AG04449 (cell line): ENCODE measurements around the gene MAVS.

Experiments used
- CTCF ChIA-PET: fragments of 350-600 bp; formaldehyde crosslinking; extraction: SDS; loops from one replicate; lab custom pipeline; 2021; ENCODE audit warnings: antibody characterized with exemption; lab: Yijun Ruan, JAX
- POLR2A ChIA-PET: fragments of 400-600, 350-600 bp; formaldehyde crosslinking; extraction: SDS; loops from one replicate; lab custom pipeline; 2020; ENCODE audit warnings: antibody characterized with exemption, inconsistent platforms; lab: Yijun Ruan, JAX
- DNase-seq: peaks from one replicate; pipeline ENCODE4 v3.0.0-alpha.2; 2010; ENCODE audit warnings: low read depth, low spot score
- H3K4me3 ChIP-seq: 2 replicates; pipeline ENCODE4 v1.5.1; 2011; ENCODE audit warnings: low read depth, mild to moderate bottlenecking, control low read depth, low read length
- TF ChIP-seq, protein P1 (sequence below): IDR thresholded peaks from one replicate; pipeline ENCODE4 v1.5.1; 2011; ENCODE audit warnings: mild to moderate bottlenecking, moderate library complexity, low read length, control low read depth, inconsistent platforms; ENCODE audit not compliant: insufficient read depth; ENCODE audit errors: missing control alignments

Gene MAVS

DNA sequence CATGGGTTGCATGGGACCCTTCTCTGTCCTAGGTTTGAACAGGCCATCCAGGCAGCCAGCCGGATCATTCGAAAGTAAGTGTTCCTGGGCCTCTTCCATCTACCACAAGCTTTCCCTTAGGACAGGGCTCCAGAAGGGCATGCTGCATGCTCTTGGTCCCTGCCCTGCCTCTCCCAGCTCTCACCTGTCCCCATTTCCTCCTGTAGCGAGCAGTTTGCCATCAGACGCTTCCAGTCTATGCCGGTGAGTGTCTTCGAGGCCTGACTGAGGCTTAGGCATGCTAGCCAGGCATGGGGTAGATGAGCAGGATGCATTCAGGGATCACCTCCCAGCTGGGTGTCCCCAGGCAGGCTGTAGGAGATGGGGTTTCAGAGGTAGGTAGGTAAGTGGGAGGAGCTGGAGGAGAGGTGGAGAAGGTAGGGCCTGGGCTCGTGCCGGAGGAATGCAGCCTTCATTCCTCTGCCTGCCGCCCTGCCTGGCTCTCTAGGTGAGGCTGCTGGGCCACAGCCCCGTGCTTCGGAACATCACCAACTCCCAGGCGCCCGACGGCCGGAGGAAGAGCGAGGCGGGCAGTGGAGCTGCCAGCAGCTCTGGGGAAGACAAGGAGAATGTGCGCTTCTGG is 46.3 kb upstream of the MAVS start:
- TF ChIP-seq, protein P1, sequence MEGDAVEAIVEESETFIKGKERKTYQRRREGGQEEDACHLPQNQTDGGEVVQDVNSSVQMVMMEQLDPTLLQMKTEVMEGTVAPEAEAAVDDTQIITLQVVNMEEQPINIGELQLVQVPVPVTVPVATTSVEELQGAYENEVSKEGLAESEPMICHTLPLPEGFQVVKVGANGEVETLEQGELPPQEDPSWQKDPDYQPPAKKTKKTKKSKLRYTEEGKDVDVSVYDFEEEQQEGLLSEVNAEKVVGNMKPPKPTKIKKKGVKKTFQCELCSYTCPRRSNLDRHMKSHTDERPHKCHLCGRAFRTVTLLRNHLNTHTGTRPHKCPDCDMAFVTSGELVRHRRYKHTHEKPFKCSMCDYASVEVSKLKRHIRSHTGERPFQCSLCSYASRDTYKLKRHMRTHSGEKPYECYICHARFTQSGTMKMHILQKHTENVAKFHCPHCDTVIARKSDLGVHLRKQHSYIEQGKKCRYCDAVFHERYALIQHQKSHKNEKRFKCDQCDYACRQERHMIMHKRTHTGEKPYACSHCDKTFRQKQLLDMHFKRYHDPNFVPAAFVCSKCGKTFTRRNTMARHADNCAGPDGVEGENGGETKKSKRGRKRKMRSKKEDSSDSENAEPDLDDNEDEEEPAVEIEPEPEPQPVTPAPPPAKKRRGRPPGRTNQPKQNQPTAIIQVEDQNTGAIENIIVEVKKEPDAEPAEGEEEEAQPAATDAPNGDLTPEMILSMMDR = no peak
- ChIA-PET POLR2A (interaction anchor here (1.4 kb wide), 1 partner anchor 18 kb away, joined by 3 read pairs; no protein-coding TSS in a partner anchor), CTCF (interaction anchor here (1.2 to 4.3 kb wide), 5 partner anchors 13 to 123 kb away, joined by 3 to 40 read pairs (median 6); partner anchors contain the start of gene AP5S1)
- H3K4me3 ChIP-seq = no peak overlapping the region
- no peak for DNase-seq

DNA sequence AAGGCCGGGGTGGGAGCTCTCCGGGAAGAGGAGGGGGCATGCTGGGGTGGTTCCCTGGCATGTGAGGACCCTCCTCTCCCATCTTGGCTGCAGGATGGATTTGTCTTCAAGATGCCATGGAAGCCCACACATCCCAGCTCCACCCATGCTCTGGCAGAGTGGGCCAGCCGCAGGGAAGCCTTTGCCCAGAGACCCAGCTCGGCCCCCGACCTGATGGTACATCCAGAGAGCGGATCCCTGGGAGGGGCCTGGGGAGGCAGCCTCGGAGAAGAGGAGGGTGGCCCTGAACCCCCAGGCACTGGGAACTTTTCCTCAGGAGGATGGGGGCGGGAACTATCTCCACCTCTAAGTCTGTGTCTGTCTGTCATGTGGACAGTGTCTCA is 45.8 kb upstream of the MAVS start:
- no peak overlapping the region for H3K4me3 ChIP-seq
- no peak for DNase-seq
- CTCF ChIA-PET = interaction anchor here (1.2 to 4.3 kb wide), 5 partner anchors 13 to 124 kb away, joined by 3 to 40 read pairs (median 6); partner anchors contain the start of gene AP5S1
- POLR2A ChIA-PET = interaction anchor here (1.4 kb wide), 1 partner anchor 17 kb away, joined by 3 read pairs; no protein-coding TSS in a partner anchor
- TF ChIP-seq, protein P1 = no peak

GRCh38 chr20:3801299-3801698 is 45.3 kb upstream of the MAVS start:
- DNase-seq = no peak
- POLR2A ChIA-PET = interaction anchor here (1.4 kb wide), 1 partner anchor 17 kb away, joined by 3 read pairs; no protein-coding TSS in a partner anchor
- TF ChIP-seq, protein P1 = no peak
- H3K4me3 ChIP-seq = no peak overlapping the region
- CTCF ChIA-PET = interaction anchor here (0.7 to 4.3 kb wide), 6 partner anchors 13 to 124 kb away, joined by 3 to 40 read pairs (median 5); partner anchors contain the start of gene AP5S1

- POLR2A ChIA-PET = no interaction called here
- DNase-seq = no peak
- CTCF ChIA-PET = interaction anchor here (0.7 to 4.3 kb wide), 3 partner anchors 14 to 125 kb away, joined by 4 to 40 read pairs (median 6); partner anchors contain the start of gene AP5S1
- TF ChIP-seq, protein P1 = no peak
- H3K4me3 ChIP-seq = no peak overlapping the region
Observed at GRCh38 chr20:3801846-3802245, 44.8 kb upstream of the MAVS start.

- CTCF ChIA-PET = interaction anchor here (1.5 to 2.2 kb wide), 2 partner anchors 16 to 125 kb away, joined by 6 to 9 read pairs; partner anchors contain the start of gene AP5S1
- H3K4me3 ChIP-seq = no peak overlapping the region
- POLR2A ChIA-PET = no interaction called here
- no peak for DNase-seq
- TF ChIP-seq, protein P1 = no peak
Observed at GRCh38 chr20:3802524-3803239, 44.0 kb upstream of the MAVS start.

GRCh38 chr20:3803289-3803688 is 43.3 kb upstream of the MAVS start:
- POLR2A ChIA-PET = no interaction called here
- CTCF ChIA-PET = interaction anchor here (1.5 kb wide), 1 partner anchor 16 kb away, joined by 9 read pairs; the partner anchor contains the start of gene AP5S1
- H3K4me3 ChIP-seq = no peak overlapping the region
- DNase-seq = no peak
- TF ChIP-seq, protein P1 = no peak
